ENCODE results near the gene ABHD5. TPM values are rescaled to one million over a fixed set of nuclear protein-coding genes. Genes with fewer than 3 reads are reported as not detected.

The ABHD5 gene
- total and polyA plus RNA-seq, 2 of the 8 experiments (the other 6 are each of a cell fraction or from before 2014, with no cell fraction given) = 10.5 to 16.4 TPM

- ChIA-PET POLR2A (ENCODE audit: partially characterized antibody) (no interaction called here), CTCF (ENCODE audit: partially characterized antibody) (interaction anchor here (1.1 to 2.2 kb wide), 6 partner anchors 9 to 362 kb away, joined by 3 to 6 read pairs (median 3); no protein-coding TSS in a partner anchor)
- no peaks in the 10 kb centered on the region for H3K9me3 ChIP-seq (ENCODE audit: insufficient read depth in 2 of 2, low read depth in 1 of 2, low read length in 1 of 2)
- no peak overlapping the region for H4K91ac ChIP-seq (replicated peaks; ENCODE audit: insufficient read length, low read length)
- H3K14ac ChIP-seq (ENCODE audit: insufficient read length) = no peak overlapping the region
- DNase-seq (ENCODE audit: low read depth in 1 of 2, low spot score in 2 of 2) = no peak
- no peaks in the 10 kb centered on the region for H3K79me1 ChIP-seq (ENCODE audit: low read depth, low read length)
- H2BK12ac ChIP-seq (ENCODE audit: low read depth, low read length) = no peak overlapping the region
- no peak for TF ChIP-seq ZNF274 (IDR thresholded peaks at IDR 0.05; ENCODE audit: borderline replicate concordance, extremely low read depth, low read length)
- H4K8ac ChIP-seq (ENCODE audit: extremely low read depth, insufficient read depth, low read length) = no peak overlapping the region
- no peak overlapping the region for H2BK120ac ChIP-seq (replicated peaks; ENCODE audit: low read depth, low read length)
- no peak overlapping the region for H3K4me3 ChIP-seq (ENCODE audit: extremely low read depth in 1 of 4, insufficient read depth in 2 of 4, low read depth in 3 of 4, low read length in 4 of 4)
- H3K27me3 ChIP-seq (replicated peaks in 1 of 4; ENCODE audit: control insufficient read depth in 3 of 4, extremely low read depth in 1 of 4, insufficient read depth in 3 of 4, low read length in 3 of 4) = no peaks in the 10 kb centered on the region
- H3K4ac ChIP-seq (replicated peaks; ENCODE audit: insufficient read length, low read depth, low read length) = no peak overlapping the region
- no peak for FAIRE-seq
- 95% methylated on average over 3 of the region's 3 CpGs; no CpG with 5 or more reads in 1 of the 2 experiments for WGBS, 2 experiments (ENCODE audit: extremely low coverage in 1 of 2, insufficient coverage in 1 of 2, insufficient read length in 1 of 2, insufficient replicate concordance in 2 of 2, low coverage in 1 of 2, low lambda C conversion rate in 2 of 2, missing lambda C conversion rate in 1 of 2)
- no peak overlapping the region for H2AFZ ChIP-seq (ENCODE audit: low read length)
- no peak overlapping the region for H2BK5ac ChIP-seq (ENCODE audit: low read depth, low read length)
- no peak overlapping the region for H3K56ac ChIP-seq (replicated peaks; ENCODE audit: insufficient read length, low read depth, low read length)
- no peak overlapping the region for H3K27ac ChIP-seq (ENCODE audit: low read depth, low read length)
- H3K4me2 ChIP-seq (ENCODE audit: insufficient read depth in 1 of 2, low read depth in 2 of 2, low read length in 2 of 2) = no peak overlapping the region
- H2BK15ac ChIP-seq (ENCODE audit: low read length) = no peak overlapping the region
- no peaks in the 10 kb centered on the region for H3K79me2 ChIP-seq (ENCODE audit: control insufficient read depth in 1 of 2, insufficient read depth in 2 of 2, low read length in 2 of 2)
- H4K5ac ChIP-seq (ENCODE audit: insufficient read length, low read depth, low read length) = no peak overlapping the region
- peaks cover 0 to 2% (median 0%) of the 10 kb centered on the region in 4 experiments; a peak in 1 of 7 replicates for H3K4me1 ChIP-seq (replicated peaks in 1 of 4; ENCODE audit: control insufficient read depth in 3 of 4, insufficient read depth in 4 of 4, low read length in 3 of 4)
- H3K9ac ChIP-seq (replicated peaks in 1 of 4; ENCODE audit: extremely low read depth in 1 of 4, low read depth in 3 of 4, low read length in 3 of 4) = no peak overlapping the region
- no peaks in the 10 kb centered on the region for H3K23me2 ChIP-seq (ENCODE audit: low read depth, low read length)
- no peak overlapping the region for H3K18ac ChIP-seq (ENCODE audit: extremely low read depth, low read length)
- H2AK5ac ChIP-seq (ENCODE audit: low read depth, low read length) = no peak overlapping the region
- no peak overlapping the region for H3K23ac ChIP-seq (ENCODE audit: insufficient read length)
- no peaks in the 10 kb centered on the region for H4K20me1 ChIP-seq (replicated peaks in 1 of 2; ENCODE audit: control insufficient read depth in 1 of 2, insufficient read depth in 2 of 2, low read length in 2 of 2)
- H3K36me3 ChIP-seq (ENCODE audit: control insufficient read depth in 2 of 4, insufficient read depth in 4 of 4, low read length in 3 of 4) = no peaks in the 10 kb centered on the region
- no peak overlapping the region for H2BK20ac ChIP-seq (ENCODE audit: low read length)
Measured at GRCh38 chr3:43752905-43753304, 62.2 kb downstream of the ABHD5 start.
